ENCODE results near the gene C16orf86.

DNA sequence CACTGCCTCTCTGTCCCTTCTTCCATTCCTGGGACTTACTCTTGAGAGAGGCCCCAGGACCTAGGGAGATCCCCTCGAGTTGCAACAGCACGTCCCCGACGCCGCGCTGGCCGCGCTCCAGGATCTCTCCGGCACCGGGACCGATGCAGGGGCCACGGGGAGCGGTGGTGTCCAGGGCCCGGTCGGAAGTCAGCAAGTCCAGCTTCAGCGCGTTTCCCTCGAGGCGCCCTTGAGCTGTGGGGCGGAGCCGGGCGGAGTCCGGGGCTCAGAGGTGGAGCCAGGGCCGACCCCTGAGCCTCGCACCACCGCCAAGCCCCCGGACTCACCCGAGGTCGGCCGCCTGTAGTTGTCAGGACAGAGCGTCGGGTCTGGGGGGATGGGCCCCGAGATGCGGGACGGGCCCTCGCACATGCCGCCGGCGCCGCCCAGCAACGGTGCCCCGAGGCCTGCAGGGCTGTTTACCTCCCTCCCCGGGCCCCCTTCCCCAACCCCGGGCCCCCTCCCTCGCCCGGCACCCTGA lies 522 bp upstream of the C16orf86 start:
- TF ChIP-seq POLR2AphosphoS5 (IDR thresholded peaks at IDR 0.05; ENCODE audit: borderline replicate concordance, low read depth, low read length): no peak
- TF ChIP-seq EZH2 (IDR thresholded peaks at IDR 0.05): no peak
- TF ChIP-seq FOXP2 (optimal IDR thresholded peaks at IDR 0.05; ENCODE audit: control extremely low read depth, extremely low read length, insufficient read depth): no peak

Measured in SK-N-MC (cell line).